ENCODE data around the gene TPBGL. TPM values are rescaled to one million over a fixed set of nuclear protein-coding genes. Genes with fewer than 3 reads are reported as not detected.

TPBGL gene
- polyA plus RNA-seq, 1 of the 3 experiments (the other 2 are of a cell fraction), result 0.03 TPM

GRCh38 chr11:75277211-75277805, 36.7 kb downstream of the TPBGL start (continued):
- no peak for TF ChIP-seq GABPA (IDR thresholded peaks at IDR 0.05; ENCODE audit: low read depth)

GRCh38 chr11:75277991-75278790, 37.6 kb downstream of the TPBGL start:
- DNase-seq, result no peak
- CTCF ChIA-PET, result interaction anchor here (0.7 to 27.4 kb wide), 6 partner anchors 30 to 133 kb away, joined by 3 to 701 read pairs (median 4); no protein-coding TSS in a partner anchor
- no peak overlapping the region for H3K27ac ChIP-seq (ENCODE audit: low read depth in 2 of 2, low read length in 1 of 2)

More at GRCh38 chr11:75277991-75278790, 37.6 kb downstream of the TPBGL start:
- Histone ChIP-seq H3K9me3 (no peaks in the 10 kb centered on the region), H3F3A (replicated peaks; ENCODE audit: insufficient read depth) (no peaks in the 10 kb centered on the region), H4K20me1 (ENCODE audit: insufficient read depth) (no peaks in the 10 kb centered on the region), H3K9ac (no peak overlapping the region), H3K4me2 (no peak overlapping the region), H3K4me1 (ENCODE audit: control insufficient read depth in 1 of 2, insufficient read depth in 2 of 2, low read depth in 1 of 2, low read length in 1 of 2) (peaks cover 0 to 11% of the 10 kb centered on the region in 2 experiments; a peak in 1 of 4 replicates), H3K27me3 (ENCODE audit: insufficient read depth) (no peaks in the 10 kb centered on the region), H3K9me2 (no peaks in the 10 kb centered on the region), H3K36me3 (replicated peaks in 1 of 2; ENCODE audit: control insufficient read depth in 1 of 2, insufficient read depth in 2 of 2, low read length in 1 of 2) (peaks cover 0 to 5% of the 10 kb centered on the region in 2 experiments), H3K79me2 (ENCODE audit: insufficient read depth) (no peaks in the 10 kb centered on the region), H3K4me3 (ENCODE audit: low read depth in 2 of 2, low read length in 1 of 2) (no peak overlapping the region), H2AFZ (ENCODE audit: low read depth) (no peak overlapping the region)
- TF ChIP-seq YY1 (IDR thresholded peaks at IDR 0.05; ENCODE audit: low read depth), result no peak
- TF ChIP-seq IRF3 (IDR thresholded peaks at IDR 0.05; ENCODE audit: low read depth, low read length), result no peak
- no peak for TF ChIP-seq MEF2A (IDR thresholded peaks at IDR 0.05; ENCODE audit: borderline replicate concordance, low read depth)
- TF ChIP-seq GABPA (IDR thresholded peaks at IDR 0.05; ENCODE audit: low read depth), result no peak
- TF ChIP-seq RCOR1 (IDR thresholded peaks at IDR 0.05; ENCODE audit: low read length), result no peak
- no peak for TF ChIP-seq EP300 (IDR thresholded peaks at IDR 0.05; ENCODE audit: borderline replicate concordance in 1 of 2, low read depth in 1 of 2, low read length in 1 of 2)
- TF ChIP-seq GATA2 (CRISPR knock-in tag; IDR thresholded peaks at IDR 0.05), result no peak
- TF ChIP-seq USF2 (IDR thresholded peaks at IDR 0.05; ENCODE audit: borderline replicate concordance, low read depth, low read length), result no peak
- no peak for TF ChIP-seq NFIC (IDR thresholded peaks at IDR 0.05; ENCODE audit: borderline replicate concordance)
- TF ChIP-seq ELF1 (IDR thresholded peaks at IDR 0.05), result no peak
- TF ChIP-seq POLR2AphosphoS5 (IDR thresholded peaks at IDR 0.05; ENCODE audit: low read depth, low read length), result no peak
- no peak for TF ChIP-seq TCF12 (IDR thresholded peaks at IDR 0.05)
- TF ChIP-seq FOXM1 (IDR thresholded peaks at IDR 0.05; ENCODE audit: low read depth), result no peak
- POLR2A ChIA-PET, result interaction anchor here (1.0 kb wide), 1 partner anchor 74 kb away, joined by 3 read pairs; no protein-coding TSS in a partner anchor
- 100% methylated on average over 1 of the region's 13 CpGs for WGBS (ENCODE audit: low lambda C conversion rate)
